Esophagus squamous epithelium (tissue), 4 donors: ENCODE data around the gene LILRB4.
"Not testable (repeated sequence)": the region's sequence is repeated elsewhere in the genome, so short reads cannot be mapped to it uniquely, and the experiment has no call there.

ENCODE experiments used
- POLR2A ChIP-seq, 4 donors: fragments of 450-650 bp; IDR thresholded peaks; one replicate each; pipeline ENCODE4 v1.6.1; 2017; ENCODE audit warnings: antibody characterized with exemption in 4 of 4, mild to moderate bottlenecking in 4 of 4, moderate library complexity in 3 of 4
- TF ChIP-seq, protein P1 (sequence below), 6 experiments: fragments of 450-650 bp in 4 of 6; fragments of 200-600 bp in 2 of 6; sonication (generic) in 2 of 6; IDR thresholded peaks; one replicate each; pipeline ENCODE4 v1.5.1; 2016 to 2019; ENCODE audit warnings: antibody characterized with exemption in 6 of 6, mild to moderate bottlenecking in 4 of 6, moderate library complexity in 4 of 6

DNA sequence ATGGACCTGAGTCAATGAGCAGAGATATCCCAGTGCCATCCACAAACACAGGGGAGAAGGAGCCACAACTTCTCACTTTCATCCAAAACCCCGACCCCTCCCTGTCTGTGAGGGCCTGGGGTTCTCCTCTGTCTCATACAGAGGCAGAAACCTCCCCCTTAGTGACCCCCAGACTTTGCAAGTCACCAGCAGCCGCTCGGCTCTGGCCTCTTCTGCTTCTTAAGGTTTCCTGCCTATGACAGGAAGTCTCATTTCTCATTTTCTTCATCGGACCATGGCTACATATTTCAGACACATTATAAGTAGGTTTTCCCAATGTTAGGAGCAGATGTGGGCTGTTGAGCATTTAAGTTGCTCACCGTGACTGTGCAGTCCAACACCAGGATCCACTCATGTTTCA is 19.8 kb upstream of the LILRB4 start:
- TF ChIP-seq, protein P1, sequence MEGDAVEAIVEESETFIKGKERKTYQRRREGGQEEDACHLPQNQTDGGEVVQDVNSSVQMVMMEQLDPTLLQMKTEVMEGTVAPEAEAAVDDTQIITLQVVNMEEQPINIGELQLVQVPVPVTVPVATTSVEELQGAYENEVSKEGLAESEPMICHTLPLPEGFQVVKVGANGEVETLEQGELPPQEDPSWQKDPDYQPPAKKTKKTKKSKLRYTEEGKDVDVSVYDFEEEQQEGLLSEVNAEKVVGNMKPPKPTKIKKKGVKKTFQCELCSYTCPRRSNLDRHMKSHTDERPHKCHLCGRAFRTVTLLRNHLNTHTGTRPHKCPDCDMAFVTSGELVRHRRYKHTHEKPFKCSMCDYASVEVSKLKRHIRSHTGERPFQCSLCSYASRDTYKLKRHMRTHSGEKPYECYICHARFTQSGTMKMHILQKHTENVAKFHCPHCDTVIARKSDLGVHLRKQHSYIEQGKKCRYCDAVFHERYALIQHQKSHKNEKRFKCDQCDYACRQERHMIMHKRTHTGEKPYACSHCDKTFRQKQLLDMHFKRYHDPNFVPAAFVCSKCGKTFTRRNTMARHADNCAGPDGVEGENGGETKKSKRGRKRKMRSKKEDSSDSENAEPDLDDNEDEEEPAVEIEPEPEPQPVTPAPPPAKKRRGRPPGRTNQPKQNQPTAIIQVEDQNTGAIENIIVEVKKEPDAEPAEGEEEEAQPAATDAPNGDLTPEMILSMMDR (IDR thresholded peaks at IDR 0.05): not testable (repeated sequence)
- not testable (repeated sequence) for TF ChIP-seq POLR2A (IDR thresholded peaks at IDR 0.05)
